ENCODE measurements around the gene TMEM233.

GRCh38 chr12:119578112-119578511 lies 15.5 kb upstream of the TMEM233 start:
- TF ChIP-seq EZH2 (IDR thresholded peaks at IDR 0.05) = no peak
- no peak for TF ChIP-seq POLR2AphosphoS5 (IDR thresholded peaks at IDR 0.05; ENCODE audit: borderline replicate concordance, low read depth, low read length)

All from SK-N-MC (cell line).